H1 (cell line): ENCODE data around the gene CUL1. TPM values are rescaled to one million over a fixed set of nuclear protein-coding genes. Genes with fewer than 3 reads are reported as not detected.

Experiments
- CTCF ChIA-PET: fragments of 300-600 bp; sonication (Branson Sonifier 250); formaldehyde crosslinking; loops from one replicate; lab custom pipeline; 2021; ENCODE audit not compliant: partially characterized antibody; lab: Charles Lee
- POLR2A ChIA-PET: fragments of 300-600 bp; sonication (Branson Sonifier 250); formaldehyde crosslinking; loops from one replicate; lab custom pipeline; 2021; ENCODE audit warnings: inconsistent platforms; ENCODE audit not compliant: partially characterized antibody; lab: Charles Lee
- DNase-seq, 2 experiments: peaks; one replicate each; pipeline versions ENCODE4 v3.0.0 to v3.0.0-alpha.2; 2010 to 2022; ENCODE audit warnings: low spot score in 2 of 2, low read depth in 1 of 2, mixed read lengths in 1 of 2
- FAIRE-seq: peaks from 2 replicates; lab custom pipeline; 2011; peaks lifted over from hg19 to GRCh38; lab: Jason Lieb, UNC
- H2AFZ ChIP-seq: 2 replicates; pipeline ENCODE4 v1.8.1; 2012; ENCODE audit warnings: low read length, inconsistent platforms
- H2AK5ac ChIP-seq: 2 replicates; pipeline ENCODE4 v1.6.1; 2013; ENCODE audit warnings: low read depth, low read length
- H2BK120ac ChIP-seq: replicated peaks from 2 replicates; pipeline ENCODE3; 2013; ENCODE audit warnings: low read depth, low read length, inconsistent platforms
- H2BK12ac ChIP-seq: 2 replicates; pipeline ENCODE4 v1.6.1; 2013; ENCODE audit warnings: low read depth, low read length
- H2BK15ac ChIP-seq: 2 replicates; pipeline ENCODE4 v1.6.1; 2013; ENCODE audit warnings: low read length
- H2BK20ac ChIP-seq: 2 replicates; pipeline ENCODE4 v1.6.1; 2013; ENCODE audit warnings: low read length
- H2BK5ac ChIP-seq: 2 replicates; pipeline ENCODE4 v1.6.1; 2013; ENCODE audit warnings: low read depth, low read length
- H3K14ac ChIP-seq: 2 replicates; pipeline ENCODE4 v1.6.1; 2013; ENCODE audit warnings: inconsistent platforms; ENCODE audit not compliant: insufficient read length
- H3K18ac ChIP-seq: 2 replicates; pipeline ENCODE4 v1.6.1; 2013; ENCODE audit warnings: low read length; ENCODE audit errors: extremely low read depth
- H3K23ac ChIP-seq: 2 replicates; pipeline ENCODE4 v1.6.1; 2013; ENCODE audit warnings: inconsistent platforms; ENCODE audit not compliant: insufficient read length
- H3K23me2 ChIP-seq: 2 replicates; pipeline ENCODE4 v1.6.1; 2013; ENCODE audit warnings: low read depth, low read length
- H3K27ac ChIP-seq: 2 replicates; pipeline ENCODE4 v1.6.1; 2011; ENCODE audit warnings: low read depth, low read length, inconsistent platforms
- H3K27me3 ChIP-seq, 4 experiments: replicated peaks in 1 of 4; 1 replicate in 1 of 4; 2 replicates in 3 of 4; pipeline versions ENCODE4 v1.6.1 to v1.8.1; 2011 to 2013; ENCODE audit warnings: low read length in 3 of 4, mild to moderate bottlenecking in 3 of 4, inconsistent platforms in 2 of 4, mixed read lengths in 2 of 4, moderate library complexity in 1 of 4; ENCODE audit not compliant: control insufficient read depth in 3 of 4, insufficient read depth in 3 of 4; ENCODE audit errors: extremely low read depth in 1 of 4
- H3K36me3 ChIP-seq, 4 experiments: 2 replicates each; pipeline versions ENCODE4 v1.6.1 to v1.8.1; 2011 to 2013; ENCODE audit warnings: mild to moderate bottlenecking in 4 of 4, low read length in 3 of 4, moderate library complexity in 2 of 4, control low read depth in 1 of 4, inconsistent platforms in 1 of 4; ENCODE audit not compliant: insufficient read depth in 4 of 4, control insufficient read depth in 2 of 4
- H3K4ac ChIP-seq: replicated peaks from 2 replicates; pipeline ENCODE3; 2013; ENCODE audit warnings: low read length, low read depth, mixed read lengths, inconsistent platforms; ENCODE audit not compliant: insufficient read length
- H3K4me1 ChIP-seq, 4 experiments: replicated peaks in 1 of 4; 1 replicate in 1 of 4; 2 replicates in 3 of 4; pipeline versions ENCODE4 v1.6.1 to v1.8.1; 2011 to 2013; ENCODE audit warnings: low read length in 3 of 4, inconsistent platforms in 2 of 4, mixed read lengths in 1 of 4; ENCODE audit not compliant: insufficient read depth in 4 of 4, control insufficient read depth in 3 of 4
- H3K4me2 ChIP-seq, 2 experiments: 2 replicates each; pipeline versions ENCODE4 v1.6.1 to v1.8.1; 2011 to 2013; ENCODE audit warnings: low read depth in 2 of 2, low read length in 2 of 2, control low read depth in 1 of 2, inconsistent platforms in 1 of 2, mild to moderate bottlenecking in 1 of 2; ENCODE audit not compliant: insufficient read depth in 1 of 2
- H3K4me3 ChIP-seq, 4 experiments: fragments of 200-600, 300-600 bp in 1 of 4; sonication (generic), shearing (Covaris generic), sonication (Bioruptor Twin) in 1 of 4; 2 replicates each; pipeline versions ENCODE4 v1.5.1 to v1.8.1; 2011 to 2016; ENCODE audit warnings: low read length in 4 of 4, low read depth in 3 of 4, control low read depth in 2 of 4, inconsistent platforms in 2 of 4, mild to moderate bottlenecking in 2 of 4, mixed read lengths in 1 of 4, moderate library complexity in 1 of 4; ENCODE audit not compliant: insufficient read depth in 2 of 4; ENCODE audit errors: extremely low read depth in 1 of 4
- H3K56ac ChIP-seq: replicated peaks from 2 replicates; pipeline ENCODE3; 2013; ENCODE audit warnings: low read depth, mild to moderate bottlenecking, mixed read lengths, low read length, inconsistent platforms; ENCODE audit not compliant: insufficient read length
- H3K79me1 ChIP-seq: 2 replicates; pipeline ENCODE4 v1.6.1; 2013; ENCODE audit warnings: low read depth, low read length, control low read depth
- H3K79me2 ChIP-seq, 2 experiments: 2 replicates each; pipeline versions ENCODE4 v1.6.1 to v1.8.1; 2012 to 2013; ENCODE audit warnings: low read length in 2 of 2, mild to moderate bottlenecking in 2 of 2, inconsistent platforms in 1 of 2; ENCODE audit not compliant: insufficient read depth in 2 of 2, control insufficient read depth in 1 of 2
- H3K9ac ChIP-seq, 4 experiments: replicated peaks in 1 of 4; 1 replicate in 1 of 4; 2 replicates in 3 of 4; pipeline versions ENCODE4 v1.6.1 to v1.8.1; 2011 to 2013; ENCODE audit warnings: low read depth in 3 of 4, low read length in 3 of 4, control low read depth in 2 of 4, mild to moderate bottlenecking in 2 of 4, moderate library complexity in 2 of 4, inconsistent platforms in 1 of 4; ENCODE audit errors: extremely low read depth in 1 of 4
- H3K9me3 ChIP-seq, 2 experiments: 2 replicates each; pipeline versions ENCODE4 v1.6.1 to v1.8.1; 2012 to 2013; ENCODE audit warnings: mild to moderate bottlenecking in 2 of 2, moderate library complexity in 2 of 2, control low read depth in 1 of 2, inconsistent platforms in 1 of 2, low read depth in 1 of 2, low read length in 1 of 2, mixed read lengths in 1 of 2; ENCODE audit not compliant: insufficient read depth in 2 of 2
- H4K20me1 ChIP-seq, 2 experiments: replicated peaks in 1 of 2; 2 replicates each; pipeline versions ENCODE3 to v1.8.1; 2011 to 2013; ENCODE audit warnings: inconsistent platforms in 2 of 2, low read length in 2 of 2, mild to moderate bottlenecking in 1 of 2; ENCODE audit not compliant: insufficient read depth in 2 of 2, control insufficient read depth in 1 of 2
- H4K5ac ChIP-seq: 2 replicates; pipeline ENCODE4 v1.6.1; 2013; ENCODE audit warnings: low read length, low read depth, mixed read lengths, inconsistent platforms; ENCODE audit not compliant: insufficient read length
- H4K8ac ChIP-seq: 2 replicates; pipeline ENCODE4 v1.8.0; 2013; ENCODE audit warnings: mild to moderate bottlenecking, moderate library complexity, low read length, inconsistent platforms; ENCODE audit not compliant: insufficient read depth; ENCODE audit errors: extremely low read depth
- H4K91ac ChIP-seq: replicated peaks from 2 replicates; pipeline ENCODE3; 2013; ENCODE audit warnings: low read length, mixed read lengths, inconsistent platforms; ENCODE audit not compliant: insufficient read length
- CHD1 ChIP-seq: IDR thresholded peaks from 2 replicates; pipeline ENCODE4 v1.6.1; 2012; ENCODE audit warnings: low read depth, low read length, improper control_type of control experiment
- HDAC2 ChIP-seq, 2 experiments: fragments of 300-600 bp in 1 of 2; sonication (generic) in 1 of 2; IDR thresholded peaks; 2 replicates each; pipeline ENCODE4 v1.6.1; 2011 to 2012; ENCODE audit warnings: low read depth in 2 of 2, low read length in 2 of 2, mild to moderate bottlenecking in 2 of 2, moderate library complexity in 2 of 2, borderline replicate concordance in 1 of 2, inconsistent platforms in 1 of 2
- KDM4A ChIP-seq: IDR thresholded peaks from one replicate; pipeline ENCODE4 v1.7.1; 2012; ENCODE audit warnings: low read depth, mild to moderate bottlenecking, moderate library complexity, low read length, inconsistent platforms; ENCODE audit not compliant: severe bottlenecking
- SIN3A ChIP-seq, 2 experiments: IDR thresholded peaks in 1 of 2; conservative IDR thresholded peaks in 1 of 2; 2 replicates each; pipeline ENCODE4 v1.6.1; 2011 to 2012; ENCODE audit warnings: low read length in 2 of 2, improper control_type of control experiment in 1 of 2, low read depth in 1 of 2, mild to moderate bottlenecking in 1 of 2
- polyA plus RNA-seq, 7 experiments: library from polyadenylated mRNA; depleted of rRNA in 3 of 7; stranded (reverse) in 5 of 7; unstranded in 2 of 7; fragments of >200 nt in 5 of 7; fragments of 200-250 nt in 2 of 7; gene quantifications; 1 replicate in 5 of 7; 2 replicates in 1 of 7; 4 replicates in 1 of 7; pipeline versions ENCODE4 v1.2.1 to v1.2.3, GENCODE V29; 2011 to 2013; ENCODE audit warnings: missing spikeins in 2 of 7, mixed read lengths in 2 of 7
- total RNA-seq: library from RNA; stranded (reverse); fragmentation: NEBNext Ultra II Directional; extraction: Animal tissue kit (Norgen Biotek cat#: 25700); gene quantifications from 2 replicates; pipeline ENCODE4 v1.2.1, GENCODE V29; 2021

Gene CUL1
- total and polyA plus RNA-seq, 2 of the 8 experiments (the other 6 are each of a cell fraction or from before 2014, with no cell fraction given) = 33.0 to 77.3 TPM

- Histone ChIP-seq H3K79me2 (no peaks in the 10 kb centered on the region), H4K5ac (no peak overlapping the region), H4K8ac (no peak overlapping the region), H2BK5ac (no peak overlapping the region), H3K27ac (no peak overlapping the region), H3K4me1 (no peaks in the 10 kb centered on the region), H3K4me3 (no peak overlapping the region), H3K14ac (no peak overlapping the region), H3K36me3 (peaks cover 2 to 30% (median 9%) of the 10 kb centered on the region in 4 experiments; a peak in 6 of 8 replicates), H3K56ac (no peak overlapping the region), H3K79me1 (no peaks in the 10 kb centered on the region), H4K20me1 (no peaks in the 10 kb centered on the region), H2BK15ac (no peak overlapping the region), H3K9me3 (no peaks in the 10 kb centered on the region), H2BK12ac (no peak overlapping the region), H2AFZ (no peak overlapping the region), H3K4me2 (no peak overlapping the region), H3K23ac (no peak overlapping the region), H3K27me3 (no peaks in the 10 kb centered on the region), H4K91ac (no peak overlapping the region), H3K9ac (no peak overlapping the region), H3K18ac (no peak overlapping the region), H2BK120ac (no peak overlapping the region), H3K4ac (no peak overlapping the region), H2AK5ac (no peak overlapping the region), H2BK20ac (no peak overlapping the region), H3K23me2 (no peaks in the 10 kb centered on the region)
- CTCF ChIA-PET = interaction anchor here (1.0 to 7.6 kb wide), 3 partner anchors 9 to 33 kb away, joined by 4 to 35 read pairs (median 4); no protein-coding TSS in a partner anchor
- no peak for DNase-seq
- POLR2A ChIA-PET = no interaction called here
- FAIRE-seq = no peak
- TF ChIP-seq KDM4A (no peak), CHD1 (no peak), SIN3A (conservative IDR thresholded peaks at IDR 0.05 in 1 of 2, IDR thresholded peaks at IDR 0.05 in 1 of 2; ENCODE audit: low read depth in 1 of 2, low read length in 2 of 2) (no peak), HDAC2 (IDR thresholded peaks at IDR 0.05; ENCODE audit: borderline replicate concordance in 1 of 2, low read depth in 2 of 2, low read length in 2 of 2) (no peak)
Observed at GRCh38 chr7:148763622-148764021, 64.9 kb downstream of the CUL1 start.
